ENCODE results near the gene PCTP. TPM values are rescaled to one million over a fixed set of nuclear protein-coding genes. Genes with fewer than 3 reads are reported as not detected.

Gene PCTP
- total RNA-seq, 1 experiment from 2014 or later, result 17.1 TPM

DNA sequence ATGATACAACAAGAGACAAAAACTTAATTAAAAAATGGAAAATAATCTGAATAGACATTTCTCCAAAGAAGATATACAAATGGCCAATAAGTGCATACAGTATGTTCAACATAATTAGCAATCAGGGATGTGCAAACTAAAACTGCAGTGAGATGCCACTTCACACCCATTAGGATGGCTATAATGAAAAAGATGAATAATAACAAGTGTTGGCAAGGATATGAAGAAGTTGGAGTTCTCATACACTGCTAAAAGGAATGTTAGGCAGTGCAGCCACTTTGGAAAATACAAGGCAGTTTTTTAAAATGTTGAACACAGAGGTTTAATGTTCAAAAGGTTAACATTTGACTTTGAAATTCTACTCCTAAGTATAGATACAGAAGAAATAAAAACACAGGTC is 69.8 kb downstream of the PCTP start:
- Histone ChIP-seq H3T11ph (ENCODE audit: low read length) (no peak overlapping the region), H3K79me2 (ENCODE audit: insufficient read depth, low read length) (no peaks in the 10 kb centered on the region), H4K8ac (replicated peaks; ENCODE audit: insufficient read length, low read depth, low read length) (no peak overlapping the region), H3K23ac (ENCODE audit: insufficient read length, low read depth, low read length) (no peak overlapping the region), H4K5ac (ENCODE audit: insufficient read length, low read depth, low read length) (no peak overlapping the region), H2BK15ac (ENCODE audit: low read depth, low read length) (no peak overlapping the region), H2BK20ac (ENCODE audit: low read depth, low read length, poor library complexity, severe bottlenecking) (no peak overlapping the region), H2AFZ (ENCODE audit: low read length) (no peak overlapping the region), H2BK5ac (ENCODE audit: insufficient read length, low read length) (no peak overlapping the region), H4K20me1 (ENCODE audit: control insufficient read depth, insufficient read depth, insufficient read length) (no peaks in the 10 kb centered on the region), H3K27me3 (ENCODE audit: insufficient read depth, low read length) (no peaks in the 10 kb centered on the region), H3K18ac (ENCODE audit: insufficient read length, low read depth, low read length) (no peak overlapping the region), H3K9ac (ENCODE audit: extremely low read depth, insufficient read length, low read length) (no peak overlapping the region), H3K79me1 (ENCODE audit: insufficient read depth, low read depth, low read length, poor library complexity, severe bottlenecking) (no peaks in the 10 kb centered on the region), H3K4me2 (ENCODE audit: insufficient read depth, insufficient read length, low read length) (no peak overlapping the region), H3K23me2 (ENCODE audit: insufficient read length, low read depth, low read length, poor library complexity, severe bottlenecking) (no peaks in the 10 kb centered on the region), H4K91ac (ENCODE audit: insufficient read length, low read depth, low read length) (no peak overlapping the region), H2BK120ac (ENCODE audit: low read depth, low read length, poor library complexity, severe bottlenecking) (no peak overlapping the region), H3K4ac (ENCODE audit: low read depth, low read length) (no peak overlapping the region), H3K4me1 (ENCODE audit: insufficient read depth, low read length) (no peaks in the 10 kb centered on the region), H3K9me3 (ENCODE audit: control insufficient read depth, low read depth, low read length) (no peaks in the 10 kb centered on the region), H3K56ac (ENCODE audit: insufficient read length, low read depth, low read length) (no peak overlapping the region), H2AK5ac (ENCODE audit: insufficient read length, low read length) (no peak overlapping the region), H3K14ac (ENCODE audit: insufficient read depth, low read length) (no peak overlapping the region), H3K27ac (ENCODE audit: insufficient read length, low read depth, low read length) (no peak overlapping the region), H2BK12ac (ENCODE audit: insufficient read length, low read depth, low read length) (no peak overlapping the region)
- Mint-ChIP-seq H3K9me3 (no peaks in the 10 kb centered on the region; a peak in 1 of 5 replicates), H3K4me1 (no peaks in the 10 kb centered on the region), H3K27me3 (ENCODE audit: low read depth) (peaks cover 2% of the 10 kb centered on the region; the same call in 1 of the 2 replicates), H3K36me3 (ENCODE audit: insufficient read depth in 1 of 3, low read depth in 3 of 3) (no peaks in the 10 kb centered on the region), H3K27ac (no peak overlapping the region), H3K4me3 (no peak overlapping the region)
- no peak for TF ChIP-seq CTCF (conservative IDR thresholded peaks at IDR 0.05)
- no peak for DNase-seq
